GM10266 (cell line): ENCODE measurements around the gene BZW1.

Experiments used
- DNase-seq: peaks from one replicate; pipeline ENCODE4 v3.0.0; 2012; ENCODE audit errors: extremely low spot score
- TF ChIP-seq, protein P1 (sequence below): IDR thresholded peaks from 2 replicates; pipeline ENCODE4 v1.5.1; 2012; ENCODE audit warnings: mild to moderate bottlenecking, low read depth; ENCODE audit not compliant: control insufficient read depth, insufficient read depth; ENCODE audit errors: missing control alignments

BZW1 gene

GRCh38 chr2:200850512-200851256 is 39.0 kb downstream of the BZW1 start:
- TF ChIP-seq, protein P1, sequence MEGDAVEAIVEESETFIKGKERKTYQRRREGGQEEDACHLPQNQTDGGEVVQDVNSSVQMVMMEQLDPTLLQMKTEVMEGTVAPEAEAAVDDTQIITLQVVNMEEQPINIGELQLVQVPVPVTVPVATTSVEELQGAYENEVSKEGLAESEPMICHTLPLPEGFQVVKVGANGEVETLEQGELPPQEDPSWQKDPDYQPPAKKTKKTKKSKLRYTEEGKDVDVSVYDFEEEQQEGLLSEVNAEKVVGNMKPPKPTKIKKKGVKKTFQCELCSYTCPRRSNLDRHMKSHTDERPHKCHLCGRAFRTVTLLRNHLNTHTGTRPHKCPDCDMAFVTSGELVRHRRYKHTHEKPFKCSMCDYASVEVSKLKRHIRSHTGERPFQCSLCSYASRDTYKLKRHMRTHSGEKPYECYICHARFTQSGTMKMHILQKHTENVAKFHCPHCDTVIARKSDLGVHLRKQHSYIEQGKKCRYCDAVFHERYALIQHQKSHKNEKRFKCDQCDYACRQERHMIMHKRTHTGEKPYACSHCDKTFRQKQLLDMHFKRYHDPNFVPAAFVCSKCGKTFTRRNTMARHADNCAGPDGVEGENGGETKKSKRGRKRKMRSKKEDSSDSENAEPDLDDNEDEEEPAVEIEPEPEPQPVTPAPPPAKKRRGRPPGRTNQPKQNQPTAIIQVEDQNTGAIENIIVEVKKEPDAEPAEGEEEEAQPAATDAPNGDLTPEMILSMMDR = no peak
- DNase-seq = no peak

- DNase-seq = no peak
- TF ChIP-seq, protein P1 = no peak
Observed at GRCh38 chr2:200851398-200852248, 39.9 kb downstream of the BZW1 start.

GRCh38 chr2:200852605-200853004 is 40.9 kb downstream of the BZW1 start:
- DNase-seq = no peak
- TF ChIP-seq, protein P1 = no peak

DNA sequence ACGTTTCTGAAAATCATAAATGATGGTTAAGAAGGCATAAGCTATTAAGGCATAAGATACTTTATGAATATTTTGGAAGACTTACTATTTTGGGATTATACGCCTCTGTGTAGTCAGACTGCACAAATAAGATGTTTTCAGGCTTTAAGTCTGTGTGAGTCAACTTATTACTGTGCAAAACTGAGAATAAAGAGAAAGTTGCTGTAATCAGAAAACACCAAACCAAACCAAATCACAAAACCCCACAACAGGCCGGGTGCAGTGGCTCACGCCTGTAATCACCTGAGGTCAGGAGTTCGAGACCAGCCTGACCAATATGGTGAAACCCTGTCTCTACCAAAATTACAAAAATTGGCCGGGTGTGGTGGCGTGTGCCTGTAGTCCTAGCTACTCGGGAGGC is 45.1 kb downstream of the BZW1 start:
- no peak for DNase-seq
- TF ChIP-seq, protein P1 = no peak

- TF ChIP-seq, protein P1 = no peak
- no peak for DNase-seq
Observed at GRCh38 chr2:200860092-200860795, 48.5 kb downstream of the BZW1 start.

DNA sequence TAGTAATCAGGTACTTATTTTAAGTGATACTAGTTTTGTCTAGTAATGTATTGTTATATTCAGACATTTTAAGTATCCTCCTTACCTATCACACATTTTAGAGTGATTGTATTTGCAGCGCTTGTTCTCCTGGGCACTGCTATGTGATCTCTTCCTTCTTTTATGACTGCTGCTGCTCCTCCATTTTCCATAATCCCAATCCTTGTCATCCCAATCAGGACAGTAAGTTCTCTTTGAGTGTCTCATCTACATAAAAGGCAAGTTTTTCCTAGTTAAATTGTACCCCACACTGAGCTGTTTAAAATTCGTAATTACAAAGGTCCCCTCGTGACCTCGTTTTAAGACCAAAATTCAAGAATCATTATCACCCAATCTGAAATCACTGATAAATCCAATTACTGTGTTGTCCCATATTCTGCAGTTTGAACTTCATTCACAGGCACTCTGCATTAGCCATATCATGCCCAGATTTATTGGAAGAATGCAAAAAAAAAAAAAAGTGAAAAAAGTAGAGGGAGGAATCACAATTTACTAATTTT is 50.0 kb downstream of the BZW1 start:
- TF ChIP-seq, protein P1 = no peak
- no peak for DNase-seq
